ENCODE data around the gene SPA17. TPM values are rescaled to one million over a fixed set of nuclear protein-coding genes. Genes with fewer than 3 reads are reported as not detected.

The SPA17 gene
- total RNA-seq, result 4.5 TPM

DNA sequence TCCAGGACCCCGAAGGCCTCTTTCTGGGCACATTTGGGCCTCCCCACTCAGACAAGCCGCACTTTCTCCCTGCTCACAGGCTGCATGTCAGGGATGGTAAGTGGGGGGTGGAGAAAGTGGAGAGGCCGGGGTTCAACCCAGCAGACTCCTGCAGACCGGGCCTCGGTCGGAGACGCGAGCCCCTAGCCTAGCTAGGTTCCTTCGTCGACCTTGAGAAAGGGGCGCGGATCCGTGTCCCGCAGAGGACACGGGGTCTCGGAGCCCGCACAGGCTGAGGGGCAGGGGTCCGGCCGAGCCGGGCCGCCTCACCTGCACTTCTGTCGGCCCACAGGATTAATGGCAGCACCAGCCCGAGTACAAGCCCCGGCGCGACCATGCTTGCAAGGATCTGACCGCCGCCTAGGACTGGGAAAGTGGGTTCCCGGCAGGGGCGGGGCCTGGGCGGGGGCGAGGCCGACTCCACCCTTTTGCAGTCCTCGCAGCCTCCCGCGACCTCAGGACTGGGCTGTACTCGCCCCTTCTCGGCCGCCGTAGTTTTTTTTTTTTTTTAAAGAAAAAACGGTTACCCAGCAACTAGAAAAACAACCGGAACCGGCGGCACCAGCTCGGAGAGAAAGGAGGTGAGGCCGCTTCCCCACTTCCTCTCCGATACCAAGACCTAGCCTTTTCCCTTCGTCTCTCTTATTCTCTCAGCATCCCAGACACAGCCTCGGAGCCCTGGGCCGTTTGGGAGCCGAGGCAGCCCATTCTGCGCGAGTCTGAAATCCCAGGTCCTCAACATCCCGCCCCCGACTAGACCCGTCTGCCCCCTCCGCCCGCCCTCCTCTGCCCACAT lies at the start of gene SPA17, which contains the start of gene SIAE:
Gene SPA17 (plus strand): TSS at position 572 of the 835 bp plus-strand sequence. CDS start 1,361 bp downstream, outside the sequence.
Gene SIAE (minus strand): TSS at position 407 of the 835 bp plus-strand sequence. CDS start 31 bp downstream, at position 376.
- DNase-seq, result peak; percentile 97

DNA sequence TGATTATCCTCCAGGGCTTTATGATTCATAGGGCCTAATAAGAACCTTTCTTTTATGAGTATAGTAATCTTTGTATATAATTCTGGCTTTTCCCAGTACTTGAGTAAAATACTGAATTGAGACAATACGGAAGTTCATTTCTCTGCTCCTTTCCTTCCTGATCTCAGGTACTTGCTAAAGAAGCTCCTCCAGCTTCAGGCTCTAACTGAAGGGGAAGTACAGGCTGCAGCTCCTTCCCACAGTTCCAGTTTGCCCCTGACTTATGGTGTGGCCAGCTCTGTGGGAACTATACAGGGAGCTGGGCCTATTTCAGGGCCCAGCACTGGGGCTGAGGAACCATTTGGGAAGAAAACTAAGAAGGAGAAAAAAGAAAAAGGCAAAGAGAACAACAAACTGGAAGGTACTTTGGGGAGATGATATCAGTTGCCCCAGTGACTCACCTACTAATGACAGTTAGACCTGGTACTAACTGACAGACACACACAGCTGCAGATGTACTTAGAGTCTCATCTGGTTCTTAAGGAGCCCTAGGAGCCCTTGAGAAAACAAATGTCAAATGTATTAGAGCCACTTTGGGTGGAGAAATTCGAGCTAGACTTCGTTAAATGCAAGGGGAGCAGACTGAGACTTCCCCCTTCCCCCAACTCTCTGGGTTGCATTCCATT lies 48.1 kb upstream of the SPA17 start:
- DNase-seq, result no peak

- no peak for DNase-seq
Observed at GRCh38 chr11:124627546-124627945, 46.2 kb upstream of the SPA17 start.

DNA sequence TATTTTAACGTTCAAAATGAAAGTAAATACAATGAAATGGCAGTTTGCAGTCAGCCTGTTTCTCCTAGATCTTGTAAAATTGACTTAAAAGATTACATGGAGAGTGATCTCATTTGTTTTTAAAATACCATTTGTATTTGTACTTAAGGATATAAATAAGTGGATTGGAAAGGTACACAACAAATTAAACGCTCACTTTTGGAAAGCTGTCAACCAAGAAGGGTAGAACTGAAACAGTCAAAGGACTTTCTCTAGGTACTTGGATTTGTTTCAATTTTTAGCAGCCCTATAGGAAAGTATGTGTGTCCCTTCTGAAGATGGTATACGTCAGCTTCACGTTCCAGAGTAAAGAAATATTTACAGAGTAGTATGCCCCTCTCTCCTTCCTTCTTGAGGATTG lies 43.7 kb upstream of the SPA17 start:
- no peak for DNase-seq

DNA sequence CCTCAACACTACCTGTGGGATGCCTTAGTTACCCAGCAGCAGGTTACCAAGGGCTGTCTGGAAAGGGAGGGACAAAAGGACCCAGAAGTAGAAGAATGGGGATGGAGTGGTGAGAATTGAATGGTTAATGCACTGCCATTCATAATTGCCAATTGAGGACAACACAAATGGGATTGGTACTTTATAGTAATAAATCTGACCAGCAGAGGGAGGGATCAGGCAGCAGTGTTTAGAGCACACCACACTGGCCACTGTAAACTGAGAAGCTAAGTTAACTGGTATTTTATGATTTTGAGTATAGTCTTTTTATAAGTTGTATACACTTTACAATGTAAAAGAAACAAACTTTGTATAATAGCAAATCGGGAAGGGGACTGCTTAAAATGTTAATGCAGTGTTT lies 40.3 kb upstream of the SPA17 start:
- no peak for DNase-seq

DNA sequence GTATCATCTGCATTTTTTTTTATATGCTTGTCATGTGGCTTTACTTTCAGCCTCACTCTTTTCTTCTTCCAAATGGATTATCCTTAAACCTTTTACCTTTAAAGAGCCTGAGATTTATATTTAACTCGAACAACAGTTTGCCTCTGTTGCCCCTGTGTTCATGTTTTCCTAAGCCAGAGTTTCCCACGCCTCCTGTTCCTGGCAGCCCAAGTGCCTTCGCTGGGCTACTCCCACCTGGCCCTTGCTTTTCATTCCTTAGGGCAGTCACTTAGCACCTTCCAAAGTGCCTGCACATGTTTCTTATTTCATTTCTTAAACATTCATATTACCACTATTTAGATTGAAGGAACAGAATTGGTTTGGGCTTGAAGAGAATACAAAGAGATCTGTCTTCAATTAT lies 37.8 kb upstream of the SPA17 start:
- DNase-seq, result no peak

DNA sequence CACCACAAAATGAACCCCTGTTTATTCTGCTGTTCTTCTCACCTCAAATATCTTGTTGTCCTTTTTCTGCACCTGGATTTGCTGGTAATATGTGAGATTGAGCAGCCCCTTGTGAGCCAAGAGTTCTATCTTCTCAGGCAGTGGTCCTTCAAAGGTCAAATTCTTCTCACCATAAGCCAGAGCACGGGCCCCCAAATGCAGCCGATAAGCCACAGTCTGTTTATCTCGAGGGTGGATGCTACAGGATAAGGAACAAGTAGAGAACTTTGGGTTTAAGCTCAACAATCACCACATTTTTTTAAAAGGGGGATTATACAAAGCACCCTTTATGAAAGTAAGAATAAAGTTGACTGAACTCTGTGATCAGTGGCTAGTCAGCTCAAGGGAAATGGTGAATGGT lies 35.2 kb upstream of the SPA17 start:
- DNase-seq, result no peak

GRCh38 chr11:124639186-124639585 lies 34.5 kb upstream of the SPA17 start:
- DNase-seq, result no peak

GRCh38 chr11:124640666-124641065 lies 33.0 kb upstream of the SPA17 start:
- DNase-seq, result no peak

DNA sequence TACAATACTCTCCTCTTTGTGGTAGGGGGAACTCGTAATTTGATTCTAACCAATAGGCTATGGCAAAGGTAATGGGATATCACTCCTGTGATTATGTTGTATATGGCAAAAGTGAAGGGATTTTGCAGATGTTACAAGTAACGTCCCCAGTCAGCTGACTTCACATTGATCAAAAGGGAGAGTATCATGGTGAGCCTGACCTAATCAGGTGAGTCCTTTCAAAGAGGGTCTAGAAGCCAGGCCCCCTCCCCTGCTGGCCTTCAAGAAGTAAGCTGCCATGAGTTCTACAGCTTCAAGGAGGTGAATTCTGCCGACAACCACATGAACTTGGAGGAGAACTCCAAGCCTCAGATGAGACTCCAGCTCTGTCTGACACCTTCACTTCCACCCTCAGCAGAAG lies 31.1 kb upstream of the SPA17 start:
- DNase-seq, result no peak

DNA sequence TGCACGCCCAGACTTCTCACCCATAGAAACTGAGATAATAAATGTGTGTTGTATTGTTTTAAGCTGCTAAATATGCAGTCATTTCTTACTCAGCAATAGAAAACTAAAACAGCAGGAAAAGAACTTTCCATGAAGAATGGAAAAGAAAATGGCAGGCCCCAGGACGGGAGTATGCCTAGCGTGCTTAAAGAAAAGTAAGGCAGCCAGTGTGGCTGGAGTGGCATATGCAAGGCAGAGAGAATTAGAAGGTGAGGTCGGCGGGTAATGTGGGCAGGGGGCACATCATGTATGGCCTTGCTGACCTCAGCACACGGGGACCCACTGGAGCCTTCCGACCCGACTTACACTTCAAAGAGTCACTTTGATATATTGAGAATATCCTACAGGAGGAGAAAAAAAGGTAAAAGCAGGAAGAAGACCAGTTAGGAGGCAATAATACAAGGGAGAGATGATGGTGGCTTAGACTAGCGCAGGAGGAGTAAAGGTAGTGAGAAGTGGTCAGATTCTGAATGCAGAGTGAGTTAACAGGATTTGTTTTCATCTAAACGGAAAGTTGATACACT lies 30.6 kb upstream of the SPA17 start:
- DNase-seq, result no peak

DNA sequence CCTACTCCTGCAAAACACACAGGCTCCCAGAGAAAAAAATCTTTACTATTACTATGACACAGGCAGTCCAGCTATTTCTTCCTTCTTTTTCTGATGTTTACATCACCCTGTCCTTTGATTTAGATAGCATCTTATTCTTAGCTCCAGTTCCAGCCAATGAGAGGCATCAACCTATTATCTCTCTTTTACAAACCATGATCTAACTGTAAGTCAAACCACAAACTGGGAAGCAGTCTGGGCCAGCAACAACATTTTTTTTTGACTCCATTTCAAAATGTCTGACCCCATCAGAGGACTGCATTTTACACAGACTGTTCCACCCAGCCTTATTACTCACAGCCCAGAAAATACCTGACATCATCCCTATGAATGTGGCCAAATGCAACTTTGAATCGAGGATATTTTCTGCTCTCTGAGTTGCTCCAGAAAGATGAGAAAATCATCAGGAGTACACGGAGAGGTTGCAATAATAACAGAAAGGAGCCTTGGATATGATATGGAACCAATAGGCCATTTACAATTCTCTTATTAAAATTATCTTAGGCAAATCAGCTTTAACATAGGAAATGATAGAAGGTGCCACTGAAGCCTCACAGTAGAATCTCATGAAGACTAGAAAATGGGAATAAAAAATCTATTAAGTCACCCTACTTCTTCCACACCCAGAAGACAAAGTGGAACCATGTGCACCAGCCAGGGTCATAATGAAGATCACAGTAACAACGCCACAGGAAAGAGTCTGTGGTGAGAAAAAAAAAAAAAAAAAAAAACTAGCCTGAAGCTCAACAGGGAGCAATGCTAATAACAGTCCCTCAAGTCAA lies 29.9 kb upstream of the SPA17 start:
- peak; percentile 4 for DNase-seq

- peak; percentile 78 for DNase-seq
Observed at GRCh38 chr11:124644426-124645280, 29.1 kb upstream of the SPA17 start.

GRCh38 chr11:124646148-124646547 lies 27.6 kb upstream of the SPA17 start:
- no peak for DNase-seq

DNA sequence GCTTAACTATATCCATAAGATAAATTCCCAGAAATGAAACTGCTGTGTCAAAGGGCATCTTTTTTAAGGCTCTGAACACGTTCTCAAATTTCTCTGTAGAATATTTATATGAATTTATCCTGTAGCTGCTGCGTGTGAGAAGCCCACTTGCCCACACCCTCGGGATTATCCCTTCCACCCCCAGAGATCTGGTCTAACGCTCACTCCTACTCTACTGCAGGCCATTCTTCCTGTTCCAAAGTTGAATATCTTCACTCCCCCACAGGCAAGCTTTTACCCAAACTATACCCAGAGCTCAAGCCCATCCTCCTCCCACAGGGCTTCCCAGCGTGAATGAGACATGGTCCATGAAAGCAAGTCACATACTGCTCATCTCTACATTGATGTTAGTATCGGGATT lies 25.1 kb upstream of the SPA17 start:
- DNase-seq, result no peak

GRCh38 chr11:124656774-124657630 lies 16.7 kb upstream of the SPA17 start:
- DNase-seq, result peak; percentile 56

GRCh38 chr11:124657904-124658303 lies 15.8 kb upstream of the SPA17 start:
- no peak for DNase-seq

DNA sequence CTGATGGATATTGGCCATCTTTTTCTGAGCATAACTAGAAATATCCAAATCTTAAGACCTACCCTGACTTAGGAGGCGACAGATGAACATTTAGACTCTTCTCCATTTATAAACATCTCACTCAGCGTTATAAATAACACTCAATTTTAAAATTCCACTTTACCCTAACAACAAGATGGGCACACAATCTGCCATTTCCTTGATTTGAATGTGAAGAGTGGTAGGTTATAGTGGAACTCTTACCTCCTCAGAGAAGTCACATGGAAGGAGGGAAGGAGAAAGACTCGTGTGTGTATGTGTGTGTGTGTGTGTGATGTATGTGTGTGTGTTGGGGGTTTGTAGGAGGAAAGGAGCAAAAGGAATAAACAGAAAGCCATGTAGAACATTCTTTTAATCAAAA lies 15.2 kb upstream of the SPA17 start:
- no peak for DNase-seq

- DNase-seq, result no peak
Observed at GRCh38 chr11:124658986-124659385, 14.7 kb upstream of the SPA17 start.

DNA sequence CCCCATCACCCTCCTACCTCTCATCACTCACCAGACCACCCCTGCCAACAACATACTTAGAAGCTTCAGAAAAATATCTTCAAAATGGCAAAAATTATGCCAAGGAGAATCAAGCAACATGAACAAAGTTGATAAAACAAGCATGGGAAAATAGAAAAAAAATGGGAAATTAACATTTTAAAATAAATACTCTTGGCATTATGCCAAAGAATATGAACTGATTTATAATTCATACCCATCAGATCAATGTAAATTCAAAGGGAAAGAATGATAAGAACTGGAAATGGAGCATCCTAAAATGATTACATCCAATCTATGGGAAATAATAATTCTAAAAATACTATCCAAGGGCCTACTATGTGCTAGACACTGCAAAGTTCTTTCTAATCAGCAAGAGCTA lies 12.2 kb upstream of the SPA17 start:
- DNase-seq, result no peak

All from tongue (tissue), 2 donors.